ENCODE data around the gene CIB4.

GRCh38 chr2:26618611-26619010 lies 22.6 kb downstream of the CIB4 start:
- TF ChIP-seq MAX (IDR thresholded peaks at IDR 0.05): no peak
- no peak for TF ChIP-seq RAD21 (IDR thresholded peaks at IDR 0.05; ENCODE audit: low read depth)
- TF ChIP-seq REST (IDR thresholded peaks at IDR 0.05; ENCODE audit: low read depth): no peak
- TF ChIP-seq EGR1 (IDR thresholded peaks at IDR 0.05): no peak
- TF ChIP-seq YY1 (IDR thresholded peaks at IDR 0.05; ENCODE audit: low read depth): no peak
- no peak for TF ChIP-seq EP300 (IDR thresholded peaks at IDR 0.05; ENCODE audit: borderline replicate concordance)
- TF ChIP-seq CREB1 (IDR thresholded peaks at IDR 0.05; ENCODE audit: low read depth): no peak
- TF ChIP-seq TEAD4 (IDR thresholded peaks at IDR 0.05): no peak
- no peak for TF ChIP-seq NFIC (IDR thresholded peaks at IDR 0.05)
- no peak for TF ChIP-seq USF1 (IDR thresholded peaks at IDR 0.05)
- no peak for TF ChIP-seq CEBPB (IDR thresholded peaks at IDR 0.05)
- TF ChIP-seq ZBTB7A (IDR thresholded peaks at IDR 0.05; ENCODE audit: low read depth): no peak
